ENCODE data around the gene DNAJB2. TPM values are rescaled to one million over a fixed set of nuclear protein-coding genes. Genes with fewer than 3 reads are reported as not detected.

Gene DNAJB2
- total RNA-seq, 3 donors from 2014 or later (not counting 1 experiment from before 2014, with no cell fraction given), result 70.3 to 108 (median 98.3) TPM

DNA sequence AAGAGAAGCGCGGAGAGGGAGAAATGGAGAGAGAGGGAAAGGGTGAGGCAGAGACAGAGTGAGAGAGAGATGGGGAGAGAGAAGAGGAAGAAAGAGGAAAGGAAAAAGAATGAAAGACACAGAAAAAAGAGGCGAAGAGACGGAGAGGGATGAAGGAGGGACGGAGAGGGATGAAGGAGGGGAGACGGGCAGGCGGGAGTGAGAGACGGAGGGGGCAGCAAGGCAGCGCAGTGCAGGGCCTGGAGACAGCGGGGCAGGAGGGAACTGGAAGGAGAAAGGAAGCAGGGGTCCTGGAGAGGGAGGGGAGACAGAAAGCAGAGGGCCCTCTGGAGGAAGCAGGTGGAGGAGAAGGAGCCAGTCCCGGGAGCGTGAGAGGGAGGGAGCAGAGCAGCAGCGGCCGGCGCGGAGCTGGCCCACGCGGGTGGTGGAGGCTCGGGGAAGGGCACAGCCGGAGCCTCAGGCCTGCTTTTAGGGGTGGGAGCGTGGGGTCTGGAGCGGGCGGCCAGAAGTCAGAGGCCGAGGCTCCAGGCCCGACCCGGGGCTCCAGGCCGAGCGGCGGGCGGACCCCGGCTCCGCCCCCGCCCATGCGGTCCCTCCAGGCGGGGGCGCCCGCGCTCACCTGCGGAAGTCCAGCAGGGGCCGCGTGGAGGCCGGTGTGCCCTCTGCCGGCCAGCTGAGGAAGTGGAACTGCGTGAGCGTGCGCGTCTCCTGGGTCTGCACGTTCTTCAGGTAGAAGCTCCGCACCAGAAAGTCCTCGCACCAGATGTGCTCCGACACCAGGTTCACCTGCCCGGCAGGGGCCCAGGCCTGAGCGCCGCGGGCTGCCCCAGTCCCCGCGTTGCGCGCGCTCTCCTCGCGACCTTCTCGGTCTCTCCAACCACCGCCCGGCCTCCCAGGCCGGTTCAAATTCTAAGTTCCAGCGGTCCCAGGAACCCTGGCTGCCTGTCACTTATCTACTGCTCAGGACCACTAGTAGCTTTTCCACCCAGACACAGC is 15.5 kb downstream of the DNAJB2 start:
- Mint-ChIP-seq H3K27ac (peak overlapping the region; percentile 78 to 80), H3K4me1 (peaks cover 6 to 17% of the 10 kb centered on the region in 2 donors), H3K27me3 (ENCODE audit: low read depth in 2 of 2) (peaks cover 0 to 4% of the 10 kb centered on the region in 2 donors), H3K9me3 (no peaks in the 10 kb centered on the region), H3K4me3 (peak overlapping the region; percentile 73), H3K36me3 (no peaks in the 10 kb centered on the region)
- peak; percentile 95 to 97 (median 95) for ATAC-seq
- H3K27me3 ChIP-seq (ENCODE audit: control insufficient read depth, insufficient read depth, low read length), result peaks cover 7% of the 10 kb centered on the region
- H3K36me3 ChIP-seq (ENCODE audit: control insufficient read depth, insufficient read depth, low read length), result no peaks in the 10 kb centered on the region
- peaks cover 14% of the 10 kb centered on the region for H3K4me1 ChIP-seq (ENCODE audit: control insufficient read depth, insufficient read depth, low read length)
- H3K27ac ChIP-seq (ENCODE audit: low read length), result peak overlapping the region; percentile 69
- no peaks in the 10 kb centered on the region for H3K9me3 ChIP-seq (ENCODE audit: control insufficient read depth, insufficient read depth, low read length)
- intact Hi-C loops (cut with micrococcal nuclease), result loop anchor here (1.0 kb wide), 3 partner anchors 15 to 65 kb away; partner anchors contain the start of genes ANKZF1, ATG9A, DNAJB2 and TUBA4A
- TF ChIP-seq, protein P1, sequence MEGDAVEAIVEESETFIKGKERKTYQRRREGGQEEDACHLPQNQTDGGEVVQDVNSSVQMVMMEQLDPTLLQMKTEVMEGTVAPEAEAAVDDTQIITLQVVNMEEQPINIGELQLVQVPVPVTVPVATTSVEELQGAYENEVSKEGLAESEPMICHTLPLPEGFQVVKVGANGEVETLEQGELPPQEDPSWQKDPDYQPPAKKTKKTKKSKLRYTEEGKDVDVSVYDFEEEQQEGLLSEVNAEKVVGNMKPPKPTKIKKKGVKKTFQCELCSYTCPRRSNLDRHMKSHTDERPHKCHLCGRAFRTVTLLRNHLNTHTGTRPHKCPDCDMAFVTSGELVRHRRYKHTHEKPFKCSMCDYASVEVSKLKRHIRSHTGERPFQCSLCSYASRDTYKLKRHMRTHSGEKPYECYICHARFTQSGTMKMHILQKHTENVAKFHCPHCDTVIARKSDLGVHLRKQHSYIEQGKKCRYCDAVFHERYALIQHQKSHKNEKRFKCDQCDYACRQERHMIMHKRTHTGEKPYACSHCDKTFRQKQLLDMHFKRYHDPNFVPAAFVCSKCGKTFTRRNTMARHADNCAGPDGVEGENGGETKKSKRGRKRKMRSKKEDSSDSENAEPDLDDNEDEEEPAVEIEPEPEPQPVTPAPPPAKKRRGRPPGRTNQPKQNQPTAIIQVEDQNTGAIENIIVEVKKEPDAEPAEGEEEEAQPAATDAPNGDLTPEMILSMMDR (IDR thresholded peaks at IDR 0.05), result peak; percentile 99
- WGBS (ENCODE audit: insufficient coverage), result 7% methylated on average over 67 of the region's 67 CpGs
- DNase-seq, result peak; percentile 88 to 96
- H3K4me3 ChIP-seq (ENCODE audit: low read length), result peak overlapping the region; percentile 45

DNA sequence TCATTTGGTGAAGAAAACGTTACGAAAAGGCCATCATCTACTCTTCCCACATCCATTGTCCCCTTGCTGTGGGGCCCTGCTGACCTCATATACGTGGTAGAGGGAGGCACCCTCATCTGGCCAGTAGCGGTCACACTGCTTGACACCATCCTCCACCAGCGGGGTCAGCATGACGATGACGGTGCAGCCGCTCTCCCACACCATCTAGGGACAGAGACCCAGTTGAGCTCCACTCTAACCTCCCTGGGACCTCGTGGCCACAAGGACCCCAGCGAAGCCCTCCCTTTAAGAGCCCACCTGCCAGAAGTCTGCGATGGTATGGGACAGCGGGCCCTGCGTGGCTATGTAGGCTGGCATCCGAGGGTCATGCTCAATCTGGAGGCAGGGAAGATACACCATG is 17.0 kb downstream of the DNAJB2 start:
- Histone ChIP-seq H3K36me3 (ENCODE audit: control insufficient read depth, insufficient read depth, low read length) (no peaks in the 10 kb centered on the region), H3K4me1 (ENCODE audit: control insufficient read depth, insufficient read depth, low read length) (peaks cover 14% of the 10 kb centered on the region), H3K4me3 (ENCODE audit: low read length) (no peak overlapping the region), H3K9me3 (ENCODE audit: control insufficient read depth, insufficient read depth, low read length) (no peaks in the 10 kb centered on the region), H3K27ac (ENCODE audit: low read length) (no peak overlapping the region), H3K27me3 (ENCODE audit: control insufficient read depth, insufficient read depth, low read length) (peaks cover 10% of the 10 kb centered on the region)
- WGBS (ENCODE audit: insufficient coverage), result 91% methylated on average over 14 of the region's 14 CpGs
- DNase-seq (no peak), ATAC-seq (no peak)
- intact Hi-C loops (cut with micrococcal nuclease), result no loop called here
- TF ChIP-seq, protein P1 (IDR thresholded peaks at IDR 0.05), result no peak
- peaks cover 6 to 17% of the 10 kb centered on the region in 2 donors for H3K4me1 Mint-ChIP-seq
- no peak overlapping the region for H3K4me3 Mint-ChIP-seq
- H3K27ac Mint-ChIP-seq, result peak overlapping the region; percentile 3 to 80
- H3K9me3 Mint-ChIP-seq, result no peaks in the 10 kb centered on the region
- peaks cover 4 to 12% of the 10 kb centered on the region in 2 donors for H3K27me3 Mint-ChIP-seq (ENCODE audit: low read depth in 2 of 2)
- no peaks in the 10 kb centered on the region for H3K36me3 Mint-ChIP-seq

DNA sequence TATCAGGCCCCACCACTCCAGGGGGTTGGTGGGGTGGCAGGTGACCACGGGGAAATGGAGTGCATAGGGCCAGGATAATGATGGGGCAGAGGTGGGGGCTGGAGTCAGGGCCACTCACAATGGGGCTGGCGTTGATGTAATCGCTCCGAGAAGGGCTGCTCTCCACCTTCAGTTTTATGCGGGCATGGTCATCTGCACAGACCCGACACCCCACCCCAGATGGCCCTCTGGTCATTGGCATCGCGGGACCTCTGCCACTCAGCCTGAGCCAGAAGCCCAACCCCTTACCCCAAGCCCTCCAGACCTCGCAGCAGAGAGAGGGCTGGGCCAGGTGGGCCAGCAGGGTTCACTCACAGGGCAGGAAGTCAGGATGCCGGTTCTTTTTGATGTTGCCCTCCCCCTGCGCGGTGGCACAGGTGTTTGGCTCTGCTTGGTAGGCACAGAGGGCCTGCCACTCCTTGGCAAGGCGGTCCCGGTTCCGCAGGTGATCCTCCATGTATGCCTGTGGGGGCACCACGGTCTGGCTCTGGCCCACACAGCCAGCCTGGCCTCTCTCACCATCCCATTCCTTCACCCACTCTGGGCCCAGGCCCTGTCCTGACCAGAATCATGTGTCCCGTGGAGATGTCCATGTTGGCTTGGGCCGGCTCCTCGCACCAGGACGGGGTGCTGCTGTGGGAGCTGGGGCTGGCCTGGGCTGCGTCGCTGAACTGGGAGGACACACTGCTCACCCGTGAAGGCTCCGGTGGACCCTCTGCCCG is 17.6 kb downstream of the DNAJB2 start:
- H3K27ac Mint-ChIP-seq, result peak overlapping the region in 1 of 2 donors; percentile 13
- no peaks in the 10 kb centered on the region for H3K9me3 Mint-ChIP-seq
- 86% methylated on average over 25 of the region's 25 CpGs for WGBS (ENCODE audit: insufficient coverage)
- H3K4me1 ChIP-seq (ENCODE audit: control insufficient read depth, insufficient read depth, low read length), result peaks cover 14% of the 10 kb centered on the region
- H3K27me3 ChIP-seq (ENCODE audit: control insufficient read depth, insufficient read depth, low read length), result peaks cover 10% of the 10 kb centered on the region
- H3K4me3 ChIP-seq (ENCODE audit: low read length), result no peak overlapping the region
- peaks cover 8 to 16% of the 10 kb centered on the region in 2 donors for H3K27me3 Mint-ChIP-seq (ENCODE audit: low read depth in 2 of 2)
- no peaks in the 10 kb centered on the region for H3K36me3 Mint-ChIP-seq
- peak; percentile 14 to 48 for DNase-seq
- intact Hi-C loops (cut with micrococcal nuclease), result no loop called here
- H3K9me3 ChIP-seq (ENCODE audit: control insufficient read depth, insufficient read depth, low read length), result no peaks in the 10 kb centered on the region
- TF ChIP-seq, protein P1 (IDR thresholded peaks at IDR 0.05), result no peak
- H3K36me3 ChIP-seq (ENCODE audit: control insufficient read depth, insufficient read depth, low read length), result no peaks in the 10 kb centered on the region
- H3K27ac ChIP-seq (ENCODE audit: low read length), result no peak overlapping the region
- ATAC-seq, result no peak
- no peak overlapping the region for H3K4me3 Mint-ChIP-seq
- peaks cover 6 to 17% of the 10 kb centered on the region in 2 donors for H3K4me1 Mint-ChIP-seq
